ENCODE results near the gene MPZL1.

Gene MPZL1

DNA sequence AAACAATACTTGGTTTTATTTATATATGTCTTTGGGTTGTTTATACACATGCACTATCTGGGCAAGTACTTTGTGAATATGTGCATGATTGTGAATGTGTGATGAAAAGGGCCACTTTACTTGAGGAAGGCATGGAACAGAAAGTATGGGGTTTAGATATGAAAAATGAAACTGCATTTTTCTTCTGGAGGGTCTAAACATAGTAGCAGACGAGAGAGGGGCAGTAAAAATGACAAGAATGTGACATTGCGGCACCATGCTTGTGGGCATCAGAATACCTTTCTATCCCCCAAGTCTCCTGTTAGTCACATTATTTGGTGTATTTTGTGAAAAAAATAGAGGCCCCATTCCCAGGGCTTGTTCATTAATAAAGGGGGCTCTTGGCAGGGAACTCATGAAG, 15.4 kb upstream of the MPZL1 start:
- TF ChIP-seq, protein P1, sequence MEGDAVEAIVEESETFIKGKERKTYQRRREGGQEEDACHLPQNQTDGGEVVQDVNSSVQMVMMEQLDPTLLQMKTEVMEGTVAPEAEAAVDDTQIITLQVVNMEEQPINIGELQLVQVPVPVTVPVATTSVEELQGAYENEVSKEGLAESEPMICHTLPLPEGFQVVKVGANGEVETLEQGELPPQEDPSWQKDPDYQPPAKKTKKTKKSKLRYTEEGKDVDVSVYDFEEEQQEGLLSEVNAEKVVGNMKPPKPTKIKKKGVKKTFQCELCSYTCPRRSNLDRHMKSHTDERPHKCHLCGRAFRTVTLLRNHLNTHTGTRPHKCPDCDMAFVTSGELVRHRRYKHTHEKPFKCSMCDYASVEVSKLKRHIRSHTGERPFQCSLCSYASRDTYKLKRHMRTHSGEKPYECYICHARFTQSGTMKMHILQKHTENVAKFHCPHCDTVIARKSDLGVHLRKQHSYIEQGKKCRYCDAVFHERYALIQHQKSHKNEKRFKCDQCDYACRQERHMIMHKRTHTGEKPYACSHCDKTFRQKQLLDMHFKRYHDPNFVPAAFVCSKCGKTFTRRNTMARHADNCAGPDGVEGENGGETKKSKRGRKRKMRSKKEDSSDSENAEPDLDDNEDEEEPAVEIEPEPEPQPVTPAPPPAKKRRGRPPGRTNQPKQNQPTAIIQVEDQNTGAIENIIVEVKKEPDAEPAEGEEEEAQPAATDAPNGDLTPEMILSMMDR (IDR thresholded peaks at IDR 0.05; ENCODE audit: extremely low read depth, missing control alignments): no peak
- DNase-seq (ENCODE audit: low spot score): no peak

DNA sequence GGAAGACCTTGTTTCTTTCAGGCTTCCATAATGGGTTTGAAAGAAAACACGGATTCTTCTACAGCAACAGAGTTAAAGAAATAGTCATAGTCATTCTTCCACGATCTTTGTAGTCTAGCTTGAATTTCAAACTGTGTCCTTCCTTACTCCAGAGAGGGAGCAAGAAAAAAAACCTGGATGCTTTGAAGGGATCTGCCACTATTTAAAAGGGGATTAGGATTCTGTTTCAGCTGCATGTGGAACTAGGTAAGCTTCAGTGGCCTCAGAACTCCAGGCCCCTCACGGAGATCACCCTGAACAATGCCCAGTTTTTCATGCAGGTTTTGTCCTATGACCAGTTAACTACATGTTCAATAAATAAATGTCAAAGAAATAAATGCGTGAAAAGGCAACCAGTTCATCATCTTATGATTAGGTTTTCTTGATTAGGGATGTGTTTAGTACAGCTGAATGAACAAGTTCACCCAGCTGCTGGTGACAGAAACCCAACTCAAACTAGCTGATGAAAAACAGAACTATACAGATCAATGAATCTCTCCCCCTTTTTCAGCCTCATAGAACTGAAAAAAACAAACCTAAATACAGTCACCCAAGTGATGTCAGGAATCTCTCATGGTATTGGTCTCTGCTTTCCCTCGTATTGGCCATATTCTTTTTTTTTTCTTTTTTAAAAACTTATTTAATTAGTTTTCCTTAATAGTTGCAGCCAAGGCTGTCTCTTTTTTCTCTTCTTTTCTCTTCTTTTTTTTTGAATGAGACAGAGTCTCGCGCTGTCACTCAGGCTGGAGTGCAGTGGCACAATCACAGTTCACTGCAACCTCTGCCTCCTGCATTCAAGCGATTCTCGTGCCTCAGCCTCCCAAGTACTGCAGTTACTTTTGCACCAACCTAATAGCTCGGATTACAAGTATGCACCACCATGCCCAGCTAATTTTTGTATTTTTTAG, 14.6 kb upstream of the MPZL1 start:
- TF ChIP-seq, protein P1 (IDR thresholded peaks at IDR 0.05; ENCODE audit: extremely low read depth, missing control alignments): no peak
- peak; percentile 44 for DNase-seq (ENCODE audit: low spot score)

DNA sequence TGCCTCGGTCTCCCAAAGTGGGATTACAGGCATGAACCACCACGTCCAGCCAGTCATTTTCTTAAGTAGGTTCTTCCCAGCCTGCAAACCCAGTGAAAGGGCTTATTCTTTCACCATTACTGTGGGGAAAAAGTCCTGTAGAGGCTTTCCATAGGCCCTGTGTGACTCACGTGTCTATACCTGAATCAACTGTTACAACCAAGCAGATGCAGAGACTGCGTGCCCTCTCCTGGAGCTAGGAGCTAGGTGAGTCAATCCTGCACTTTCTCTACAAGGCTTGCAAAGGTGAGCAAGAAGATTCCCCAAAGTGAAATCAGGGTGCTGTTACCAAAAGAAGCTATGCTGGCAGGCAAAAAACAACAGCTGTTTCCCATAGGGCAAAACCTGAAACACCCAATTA, 13.8 kb upstream of the MPZL1 start:
- DNase-seq (ENCODE audit: low spot score): no peak
- TF ChIP-seq, protein P1 (IDR thresholded peaks at IDR 0.05; ENCODE audit: extremely low read depth, missing control alignments): no peak

DNA sequence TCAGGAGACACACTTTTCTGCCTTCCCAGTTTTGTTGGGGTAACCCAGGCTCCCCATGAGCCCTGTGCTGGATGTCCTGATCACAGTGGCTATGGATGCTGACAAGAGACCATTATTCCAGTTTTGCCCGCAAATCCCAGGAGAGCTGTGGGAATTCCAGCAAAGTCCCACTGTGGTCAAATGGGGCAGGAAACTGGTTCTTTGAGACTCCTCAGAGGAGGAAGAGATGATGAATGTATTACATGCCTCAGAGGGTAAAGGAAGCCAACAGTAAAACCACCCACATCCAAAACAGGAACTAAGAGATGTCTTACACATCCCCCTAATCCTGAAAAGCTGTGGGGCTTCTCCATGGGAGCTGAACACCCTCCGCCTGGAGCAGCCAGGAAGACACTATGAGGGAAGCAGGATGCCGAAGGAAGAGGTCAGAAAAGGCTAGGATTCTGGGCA, 12.8 kb upstream of the MPZL1 start:
- TF ChIP-seq, protein P1 (IDR thresholded peaks at IDR 0.05; ENCODE audit: extremely low read depth, missing control alignments): no peak
- no peak for DNase-seq (ENCODE audit: low spot score)

DNA sequence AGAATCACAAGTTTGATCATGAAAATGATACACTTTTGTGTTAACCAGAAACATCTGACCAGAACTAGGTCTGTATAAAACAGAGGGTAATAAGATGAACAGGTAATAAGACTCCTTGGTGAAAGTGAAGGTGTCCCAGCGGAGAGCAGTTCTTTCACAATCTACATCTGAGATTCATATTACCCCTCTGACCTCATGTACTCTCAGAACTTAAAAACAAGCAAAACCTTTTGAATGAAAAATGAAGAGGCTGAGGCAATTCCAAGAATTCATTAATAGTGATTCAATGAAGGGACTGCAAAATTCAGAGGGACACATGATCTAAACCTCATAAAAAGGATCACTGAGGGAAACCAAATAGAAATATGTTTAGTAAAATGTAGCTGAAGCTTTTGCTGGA, 10.9 kb upstream of the MPZL1 start:
- no peak for DNase-seq (ENCODE audit: low spot score)
- TF ChIP-seq, protein P1 (IDR thresholded peaks at IDR 0.05; ENCODE audit: extremely low read depth, missing control alignments): no peak

DNA sequence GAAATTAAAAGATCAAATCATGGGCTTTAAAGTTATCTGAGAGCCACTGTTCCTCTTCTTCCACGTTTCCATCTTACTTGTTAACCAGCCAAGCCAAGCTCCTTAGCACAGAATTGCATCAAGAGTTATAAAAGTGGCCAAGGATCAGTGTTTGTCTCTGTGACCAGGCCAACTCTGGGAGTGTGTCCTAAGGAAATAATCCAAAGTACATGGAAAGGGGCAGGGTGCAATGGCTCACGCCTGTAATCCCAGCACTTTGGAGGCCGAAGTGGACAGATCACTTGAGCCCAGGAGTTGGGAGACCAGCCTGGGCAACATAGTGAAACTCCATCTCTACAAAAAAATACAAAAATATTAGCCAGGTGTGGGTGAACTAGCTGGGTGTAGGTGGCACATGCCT, 10.0 kb upstream of the MPZL1 start:
- TF ChIP-seq, protein P1 (IDR thresholded peaks at IDR 0.05; ENCODE audit: extremely low read depth, missing control alignments): no peak

DNA sequence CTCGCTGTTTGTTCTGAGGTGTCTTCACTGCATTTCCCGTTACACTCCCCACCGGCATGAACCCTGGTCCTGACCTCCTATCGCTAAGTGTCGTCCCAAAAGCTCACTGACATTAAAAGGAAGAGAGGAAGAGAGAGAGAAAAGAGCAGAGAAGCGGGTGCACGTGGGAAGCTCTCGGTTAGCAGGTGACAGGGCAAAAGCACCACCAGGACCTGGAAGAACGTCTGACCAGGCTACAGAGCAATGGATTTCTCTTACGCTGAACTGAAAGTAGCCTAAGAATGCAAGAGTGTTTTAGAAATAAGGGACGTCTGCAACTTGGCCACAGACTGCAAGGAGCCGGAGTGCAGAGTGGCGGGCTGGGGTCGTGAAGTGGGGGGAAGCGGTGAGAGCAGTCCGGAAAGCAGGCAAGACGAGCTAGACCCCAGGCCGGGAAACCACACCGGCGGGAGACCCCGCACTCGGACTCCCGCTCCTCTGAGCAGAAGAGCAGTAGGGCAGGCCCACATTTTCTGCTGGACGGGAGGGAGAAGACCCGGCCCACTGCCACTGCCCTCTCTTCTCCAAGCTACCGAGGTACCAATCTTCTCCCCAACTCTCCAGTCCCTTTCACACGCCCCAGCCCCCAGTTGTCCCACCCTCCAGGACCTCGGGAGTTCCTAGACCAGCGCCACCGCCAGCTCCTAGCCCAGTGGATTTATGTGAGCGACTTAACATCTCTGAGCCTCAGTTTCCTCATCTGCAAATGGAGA, 8.3 kb upstream of the MPZL1 start:
- TF ChIP-seq, protein P1 (IDR thresholded peaks at IDR 0.05; ENCODE audit: extremely low read depth, missing control alignments): no peak
- no peak for DNase-seq (ENCODE audit: low spot score)

More for the DNA sequence above, 10.0 kb upstream of the MPZL1 start:
- DNase-seq (ENCODE audit: low spot score): no peak
